ENCODE data around the gene NDUFS5. TPM values are rescaled to one million over a fixed set of nuclear protein-coding genes. Genes with fewer than 3 reads are reported as not detected.
A peak's percentile ranks its signal among the peaks of the same experiment; 100 is the strongest.

NDUFS5 gene
- total RNA-seq, 3 donors from 2014 or later = 299 to 582 (median 393) TPM

- TF ChIP-seq CTCF (IDR thresholded peaks at IDR 0.05) (no peak), POLR2A (IDR thresholded peaks at IDR 0.05) (no peak)
- Histone ChIP-seq H3K27ac (peak overlapping the region; percentile 10 to 82), H3K27me3 (no peaks in the 10 kb centered on the region)
Measured at GRCh38 chr1:39076799-39077148, 50.6 kb downstream of the NDUFS5 start.

GRCh38 chr1:39080269-39080826 is 54.2 kb downstream of the NDUFS5 start:
- Histone ChIP-seq H3K27ac (peak overlapping the region in 1 of 2 donors; percentile 68), H3K4me3 (peak overlapping the region; percentile 63 to 88 (median 68)), H3K36me3 (no peaks in the 10 kb centered on the region), H3K4me1 (peaks cover 4 to 6% of the 10 kb centered on the region in 2 donors), H3K9me3 (no peaks in the 10 kb centered on the region), H3K27me3 (peaks cover 0 to 11% of the 10 kb centered on the region in 2 donors)
- no peak for TF ChIP-seq POLR2AphosphoS5 (IDR thresholded peaks at IDR 0.05)
- no peak for DNase-seq (ENCODE audit: low spot score in 2 of 2)
- intact Hi-C loops (cut with DNase I; ENCODE audit: low total_unique reads) = no loop called here

More at GRCh38 chr1:39076799-39077148, 50.6 kb downstream of the NDUFS5 start:
- Histone ChIP-seq H3K4me3 (no peak overlapping the region), H3K36me3 (no peaks in the 10 kb centered on the region), H3K4me1 (peaks cover 4 to 6% of the 10 kb centered on the region in 2 donors), H3K9me3 (no peaks in the 10 kb centered on the region)
- no peak for DNase-seq (ENCODE audit: low spot score in 2 of 2)
- intact Hi-C loops (cut with DNase I; ENCODE audit: low total_unique reads) = no loop called here

GRCh38 chr1:39080831-39081270 is 54.7 kb downstream of the NDUFS5 start:
- no peak for DNase-seq (ENCODE audit: low spot score in 2 of 2)
- H3K4me3 ChIP-seq = peak overlapping the region; percentile 63 to 88 (median 68)
- H3K4me1 ChIP-seq = peaks cover 4 to 6% of the 10 kb centered on the region in 2 donors
- H3K36me3 ChIP-seq = no peaks in the 10 kb centered on the region
- peaks cover 0 to 11% of the 10 kb centered on the region in 2 donors for H3K27me3 ChIP-seq
- H3K27ac ChIP-seq = peak overlapping the region in 1 of 2 donors; percentile 68
- intact Hi-C loops (cut with DNase I; ENCODE audit: low total_unique reads) = no loop called here
- no peaks in the 10 kb centered on the region for H3K9me3 ChIP-seq
- TF ChIP-seq POLR2AphosphoS5 (IDR thresholded peaks at IDR 0.05) (no peak), POLR2A (IDR thresholded peaks at IDR 0.05) (no peak), CTCF (IDR thresholded peaks at IDR 0.05) (no peak)

GRCh38 chr1:39081271-39082009 is 55.3 kb downstream of the NDUFS5 start:
- TF ChIP-seq POLR2AphosphoS5 (IDR thresholded peaks at IDR 0.05) (no peak), POLR2A (IDR thresholded peaks at IDR 0.05) (no peak), CTCF (IDR thresholded peaks at IDR 0.05) (no peak)
- peak overlapping the region; percentile 63 to 88 (median 68) for H3K4me3 ChIP-seq
- peaks cover 3 to 4% of the 10 kb centered on the region in 2 donors for H3K4me1 ChIP-seq
- no peak for DNase-seq (ENCODE audit: low spot score in 2 of 2)
- peaks cover 0 to 11% of the 10 kb centered on the region in 2 donors for H3K27me3 ChIP-seq
- no peaks in the 10 kb centered on the region for H3K36me3 ChIP-seq
- intact Hi-C loops (cut with DNase I; ENCODE audit: low total_unique reads) = no loop called here
- H3K27ac ChIP-seq = peak overlapping the region; percentile 21 to 68
- H3K9me3 ChIP-seq = no peaks in the 10 kb centered on the region

- no peaks in the 10 kb centered on the region for H3K36me3 ChIP-seq
- intact Hi-C loops (cut with DNase I; ENCODE audit: low total_unique reads) = no loop called here
- TF ChIP-seq POLR2A (IDR thresholded peaks at IDR 0.05) (no peak), CTCF (IDR thresholded peaks at IDR 0.05) (no peak), POLR2AphosphoS5 (IDR thresholded peaks at IDR 0.05) (no peak)
Measured at GRCh38 chr1:39082010-39082799, 56.1 kb downstream of the NDUFS5 start.

More at GRCh38 chr1:39082010-39082799, 56.1 kb downstream of the NDUFS5 start:
- H3K9me3 ChIP-seq = no peaks in the 10 kb centered on the region
- peaks cover 0 to 11% of the 10 kb centered on the region in 2 donors for H3K27me3 ChIP-seq
- H3K4me1 ChIP-seq = no peaks in the 10 kb centered on the region
- peak overlapping the region; percentile 63 to 88 (median 68) for H3K4me3 ChIP-seq
- H3K27ac ChIP-seq = peak overlapping the region; percentile 20 to 21
- DNase-seq (ENCODE audit: low spot score in 2 of 2) = no peak

All from breast epithelium (tissue), 4 donors.